ENCODE measurements around the gene PAEP.

PAEP gene

DNA sequence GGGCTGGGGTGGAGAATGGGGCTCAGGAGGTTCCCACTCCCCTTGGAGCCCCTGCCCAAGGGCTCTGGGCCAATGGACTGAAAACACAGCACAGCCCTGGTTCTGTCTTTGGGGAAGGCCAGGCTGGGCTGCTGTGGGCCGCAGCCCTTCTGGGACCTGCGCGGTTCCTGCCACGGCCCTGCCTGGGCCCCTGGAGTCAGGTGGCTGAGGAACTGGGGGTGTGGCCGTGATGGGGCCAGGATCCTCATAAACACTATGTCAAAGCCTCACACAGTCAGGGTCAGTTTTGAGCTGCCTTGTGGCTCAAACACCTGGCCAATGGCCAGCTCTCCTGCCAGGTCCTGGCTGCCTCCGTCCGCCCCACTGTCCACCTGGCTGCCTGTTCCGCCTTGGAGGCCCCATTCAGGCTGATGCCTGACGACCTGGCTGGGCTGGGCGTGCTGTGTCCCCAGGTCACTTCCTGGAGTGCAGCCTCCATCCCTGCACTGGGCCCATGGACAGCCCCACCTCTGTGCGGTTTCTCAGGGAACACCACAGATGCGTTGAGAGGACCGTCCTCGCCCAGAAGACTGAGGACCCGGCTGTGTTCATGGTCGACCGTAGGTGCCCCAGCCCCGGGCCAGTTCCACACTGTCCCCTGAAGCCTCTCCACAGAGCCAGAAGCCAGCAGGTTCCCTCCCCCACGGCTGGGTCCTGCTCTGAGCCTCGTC, 27.5 kb downstream of the PAEP start:
- DNase-seq (ENCODE audit: extremely low read depth, low read depth), result no peak
- TF ChIP-seq, protein P1, sequence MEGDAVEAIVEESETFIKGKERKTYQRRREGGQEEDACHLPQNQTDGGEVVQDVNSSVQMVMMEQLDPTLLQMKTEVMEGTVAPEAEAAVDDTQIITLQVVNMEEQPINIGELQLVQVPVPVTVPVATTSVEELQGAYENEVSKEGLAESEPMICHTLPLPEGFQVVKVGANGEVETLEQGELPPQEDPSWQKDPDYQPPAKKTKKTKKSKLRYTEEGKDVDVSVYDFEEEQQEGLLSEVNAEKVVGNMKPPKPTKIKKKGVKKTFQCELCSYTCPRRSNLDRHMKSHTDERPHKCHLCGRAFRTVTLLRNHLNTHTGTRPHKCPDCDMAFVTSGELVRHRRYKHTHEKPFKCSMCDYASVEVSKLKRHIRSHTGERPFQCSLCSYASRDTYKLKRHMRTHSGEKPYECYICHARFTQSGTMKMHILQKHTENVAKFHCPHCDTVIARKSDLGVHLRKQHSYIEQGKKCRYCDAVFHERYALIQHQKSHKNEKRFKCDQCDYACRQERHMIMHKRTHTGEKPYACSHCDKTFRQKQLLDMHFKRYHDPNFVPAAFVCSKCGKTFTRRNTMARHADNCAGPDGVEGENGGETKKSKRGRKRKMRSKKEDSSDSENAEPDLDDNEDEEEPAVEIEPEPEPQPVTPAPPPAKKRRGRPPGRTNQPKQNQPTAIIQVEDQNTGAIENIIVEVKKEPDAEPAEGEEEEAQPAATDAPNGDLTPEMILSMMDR (IDR thresholded peaks at IDR 0.05; ENCODE audit: low read depth, low read length), result no peak

- no peak for DNase-seq (ENCODE audit: extremely low read depth, low read depth)
- TF ChIP-seq, protein P1 (IDR thresholded peaks at IDR 0.05; ENCODE audit: low read depth, low read length), result no peak
These were observed 28.3 kb downstream of the PAEP start for GRCh38 chr9:135589596-135590485.

- TF ChIP-seq, protein P1 (IDR thresholded peaks at IDR 0.05; ENCODE audit: low read depth, low read length), result no peak
- no peak for DNase-seq (ENCODE audit: extremely low read depth, low read depth)
These were observed 29.0 kb downstream of the PAEP start for GRCh38 chr9:135590486-135591079.

DNA sequence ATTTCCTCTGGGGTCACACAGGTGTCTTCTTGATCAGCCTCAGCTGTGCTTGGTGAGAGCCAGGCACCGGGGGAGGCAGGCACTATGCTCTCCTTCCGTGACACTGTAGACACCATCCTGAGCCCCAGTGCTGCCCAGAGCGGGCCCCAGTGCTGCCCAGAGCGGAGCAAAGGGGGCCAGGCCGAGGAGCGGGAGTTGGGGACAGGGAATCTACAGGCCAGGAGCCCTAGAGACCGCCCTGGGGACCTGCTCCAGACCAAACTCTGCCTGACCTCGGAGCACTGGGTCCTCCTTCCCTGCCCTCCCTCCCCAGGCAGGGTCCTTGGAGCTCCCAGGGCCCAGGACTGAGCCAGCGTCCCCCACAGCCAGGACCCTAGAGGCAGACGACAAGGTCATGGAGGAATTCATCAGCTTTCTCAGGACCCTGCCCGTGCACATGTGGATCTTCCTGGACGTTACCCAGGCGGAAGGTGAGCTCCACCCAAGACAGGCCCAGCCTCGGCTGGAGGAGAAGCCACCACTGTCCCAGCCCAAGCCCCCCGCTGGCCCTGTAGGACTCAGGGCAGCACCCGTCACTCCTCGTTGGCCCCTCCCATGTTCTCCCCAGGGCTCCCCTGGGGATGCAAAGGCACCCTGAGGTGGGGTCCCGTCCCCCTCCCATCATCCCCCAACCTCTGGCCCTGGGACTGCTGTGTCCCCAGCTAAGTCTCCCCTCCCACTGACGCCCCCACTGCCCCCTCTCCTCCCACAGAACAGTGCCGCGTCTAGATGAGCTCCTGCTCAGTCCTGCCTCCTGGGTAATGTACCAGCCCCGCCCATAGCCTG, 30.2 kb downstream of the PAEP start:
- TF ChIP-seq, protein P1 (IDR thresholded peaks at IDR 0.05; ENCODE audit: low read depth, low read length), result no peak
- no peak for DNase-seq (ENCODE audit: extremely low read depth, low read depth)

GRCh38 chr9:135592331-135592590, 30.7 kb downstream of the PAEP start:
- TF ChIP-seq, protein P1 (IDR thresholded peaks at IDR 0.05; ENCODE audit: low read depth, low read length), result no peak
- DNase-seq (ENCODE audit: extremely low read depth, low read depth), result no peak

GRCh38 chr9:135592625-135593024, 31.1 kb downstream of the PAEP start:
- TF ChIP-seq, protein P1 (IDR thresholded peaks at IDR 0.05; ENCODE audit: low read depth, low read length), result no peak
- DNase-seq (ENCODE audit: extremely low read depth, low read depth), result no peak

Measured in AG09319 (cell line).